DLD1 (cell line): ENCODE measurements around the gene TLE2.
"Not testable (repeated sequence)": the region's sequence is repeated elsewhere in the genome, so short reads cannot be mapped to it uniquely, and the experiment has no call there.

ENCODE experiments used
- in situ Hi-C: cut with HindIII; loops from 2 replicates; pipeline ENCODE4 v1.10.0; 2017; ENCODE audit warnings: low sequenced_read_pairs

The TLE2 gene

DNA sequence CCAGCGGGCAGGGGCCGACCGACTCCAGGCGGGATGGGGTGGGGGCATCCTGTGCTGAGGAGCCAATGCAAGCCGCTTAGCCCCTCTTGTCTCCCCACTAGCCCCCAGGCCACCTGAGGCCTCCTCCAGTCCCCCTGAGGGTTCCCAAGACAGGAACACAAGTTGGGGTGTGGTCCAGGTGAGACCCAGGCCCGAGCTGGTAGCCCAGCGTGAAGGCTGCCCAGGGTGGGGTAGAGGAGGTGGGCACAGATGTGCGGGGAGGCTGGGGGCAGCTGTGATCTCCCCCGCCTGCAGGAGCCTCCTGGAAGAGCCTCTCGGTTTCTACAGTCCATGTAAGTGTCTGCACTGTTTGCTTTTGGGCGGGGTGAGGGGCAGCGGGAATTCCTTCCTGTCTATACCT lies 41.3 kb downstream of the TLE2 start:
- in situ Hi-C loops: no loop called here

DNA sequence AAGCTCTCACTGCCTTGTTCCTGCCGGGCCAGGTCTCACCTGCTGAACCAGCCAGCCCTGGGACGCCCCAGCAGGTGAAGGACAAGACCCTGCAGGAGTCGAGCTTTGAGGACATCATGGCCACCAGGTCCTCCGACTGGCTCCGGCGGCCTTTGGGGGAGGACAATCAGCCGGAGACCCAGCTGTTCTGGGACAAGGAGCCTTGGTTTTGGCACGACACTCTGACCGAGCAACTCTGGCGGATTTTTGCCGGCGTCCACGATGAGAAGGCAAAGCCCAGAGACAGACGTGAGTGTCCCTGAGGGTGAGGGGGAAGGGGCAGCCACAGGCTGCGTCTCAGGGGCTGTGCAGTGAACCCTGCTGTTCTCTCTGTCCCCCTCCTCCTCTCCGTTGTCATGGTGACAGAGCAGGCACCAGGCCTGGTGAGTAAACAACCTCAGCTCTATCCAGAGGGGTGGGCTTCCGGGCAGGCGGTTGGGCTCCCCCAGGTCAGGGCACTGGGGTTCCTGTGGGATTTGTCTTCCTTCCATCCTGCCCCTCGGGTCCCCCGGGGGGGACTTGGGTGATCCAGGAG lies 42.0 kb downstream of the TLE2 start:
- in situ Hi-C loops: no loop called here

DNA sequence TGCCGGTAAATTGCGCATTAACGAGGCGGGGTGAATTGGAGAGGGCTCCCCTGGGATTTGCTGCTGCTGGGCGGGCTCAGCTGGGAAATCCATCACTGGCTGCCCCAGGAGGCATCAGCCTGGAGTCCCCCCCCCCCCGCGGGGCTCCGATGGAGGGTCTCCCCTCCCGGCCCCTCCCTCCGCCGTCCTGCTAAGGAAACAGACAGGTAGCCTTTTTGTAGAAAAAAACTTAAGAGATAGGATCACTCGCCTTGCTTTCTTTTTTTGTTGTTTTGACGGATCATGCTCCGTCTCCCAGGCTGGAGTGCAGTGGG lies 44.9 kb downstream of the TLE2 start:
- in situ Hi-C loops: no loop called here

DNA sequence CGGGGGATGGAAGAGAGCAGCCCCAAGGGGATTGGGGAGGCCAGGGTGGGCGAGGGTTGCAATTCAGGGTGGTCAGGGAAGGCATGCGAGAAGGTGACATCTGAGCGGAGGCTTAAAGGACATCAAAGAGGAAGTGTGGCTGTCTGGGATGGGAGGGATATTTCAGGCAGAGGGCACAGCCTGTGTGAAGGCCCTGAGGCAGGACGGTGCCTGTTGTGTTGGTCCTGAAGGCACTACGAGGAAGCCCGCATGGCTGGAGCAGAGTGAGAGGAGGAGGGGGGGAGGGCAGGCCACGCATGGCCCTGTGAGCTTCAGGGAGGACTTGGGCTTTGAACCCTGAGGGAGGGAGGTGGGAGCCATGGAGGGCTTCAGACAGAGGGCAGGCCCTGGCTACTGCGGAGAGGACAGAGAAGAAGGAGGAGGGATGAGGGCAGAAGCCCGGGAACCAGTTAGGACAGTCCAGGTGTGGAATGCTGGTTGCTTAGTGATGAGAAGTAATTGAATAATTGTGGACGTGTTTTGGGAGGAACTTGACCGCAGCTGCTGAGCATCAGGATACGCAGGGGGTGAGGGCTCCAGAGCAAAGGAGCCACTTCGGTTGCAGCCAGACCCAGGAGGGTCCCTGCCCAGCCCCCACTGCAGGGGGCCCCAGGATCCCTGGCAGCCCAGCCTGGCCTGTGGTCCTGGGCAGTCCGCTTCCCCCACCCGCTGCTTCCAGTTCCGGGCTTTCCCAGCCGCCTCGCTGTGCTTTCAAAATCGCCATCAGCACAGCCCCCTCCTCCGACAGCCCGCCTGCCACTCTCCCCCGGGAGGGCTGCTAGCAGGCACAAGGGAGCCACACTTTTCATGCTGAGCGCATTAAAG lies 45.5 kb downstream of the TLE2 start:
- in situ Hi-C loops: no loop called here

DNA sequence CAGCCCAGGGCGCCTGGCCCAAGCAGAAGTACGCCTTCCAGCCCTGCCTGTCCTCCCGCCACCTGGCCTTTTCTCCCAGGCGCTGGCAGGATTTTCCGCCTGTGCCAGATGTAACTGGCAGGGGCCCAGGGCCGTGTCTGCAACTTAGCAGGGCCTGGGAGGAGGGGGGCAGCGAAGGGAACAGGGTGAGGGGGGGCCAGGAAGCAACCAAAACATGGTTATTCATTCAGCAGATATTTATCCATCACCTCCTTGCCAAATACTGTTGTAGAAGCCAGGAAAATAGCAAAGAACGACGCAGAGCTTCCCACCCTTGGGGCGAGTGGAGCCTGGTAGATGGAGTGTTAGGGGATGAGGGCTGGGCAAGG lies 46.1 kb downstream of the TLE2 start:
- in situ Hi-C loops: no loop called here

DNA sequence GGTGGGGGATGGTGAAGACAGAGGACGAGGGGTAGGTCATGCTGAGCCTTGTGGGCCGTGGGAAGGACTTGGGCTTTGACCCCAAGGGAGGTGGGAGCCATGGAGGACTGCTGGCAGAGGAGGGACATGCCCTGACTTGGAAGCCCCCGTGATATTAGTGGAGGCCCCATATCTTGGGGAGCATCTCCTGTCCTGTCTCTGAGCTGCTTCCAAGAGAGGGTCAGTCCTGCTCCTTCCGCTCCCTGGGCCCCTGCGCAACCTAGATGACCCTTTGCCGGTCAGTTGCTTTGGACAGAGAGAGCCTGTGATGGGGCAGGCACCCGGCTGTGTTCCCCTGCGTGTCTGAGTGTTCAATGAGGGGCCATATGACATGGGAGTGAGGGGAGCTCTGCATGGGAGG lies 46.5 kb downstream of the TLE2 start:
- in situ Hi-C loops: no loop called here

DNA sequence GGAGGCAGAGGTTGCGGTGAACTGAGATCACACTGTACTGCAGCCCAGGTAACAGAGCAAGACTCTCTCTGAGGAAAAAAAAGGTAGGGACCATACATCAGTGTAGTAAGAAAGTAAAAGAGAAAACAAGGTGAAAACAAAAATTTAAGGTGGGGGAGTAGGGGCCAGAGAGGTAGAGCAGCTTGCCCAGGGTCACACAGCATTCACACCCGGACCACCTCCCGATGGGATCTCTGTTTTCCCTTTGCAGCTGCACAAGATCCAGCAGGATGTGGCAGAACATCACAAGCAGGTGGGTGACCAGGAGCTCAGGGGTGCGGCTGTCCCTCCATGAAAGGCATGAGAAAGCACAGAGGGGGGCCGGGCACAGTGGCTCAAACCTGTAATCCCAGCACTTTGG lies 47.2 kb downstream of the TLE2 start:
- in situ Hi-C loops: no loop called here

DNA sequence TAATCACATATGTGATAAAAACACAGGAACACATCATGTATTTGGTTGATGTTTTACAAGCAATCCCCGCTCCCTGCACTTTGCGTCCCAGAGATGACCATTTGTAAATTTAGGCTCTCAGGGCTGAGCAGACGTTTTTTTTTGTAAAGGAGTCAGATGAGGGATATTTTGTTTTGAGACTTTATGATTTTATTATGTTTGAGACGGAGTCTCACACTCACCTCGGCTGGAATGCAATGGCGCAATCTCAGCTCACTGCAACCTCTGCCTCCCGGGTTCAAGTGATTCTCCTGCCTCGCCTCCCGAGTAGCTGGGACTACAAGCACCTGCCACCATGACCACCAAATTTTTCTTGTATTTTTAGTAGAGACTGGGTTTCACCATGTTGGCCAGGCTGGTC lies 50.3 kb downstream of the TLE2 start:
- in situ Hi-C loops: no loop called here

DNA sequence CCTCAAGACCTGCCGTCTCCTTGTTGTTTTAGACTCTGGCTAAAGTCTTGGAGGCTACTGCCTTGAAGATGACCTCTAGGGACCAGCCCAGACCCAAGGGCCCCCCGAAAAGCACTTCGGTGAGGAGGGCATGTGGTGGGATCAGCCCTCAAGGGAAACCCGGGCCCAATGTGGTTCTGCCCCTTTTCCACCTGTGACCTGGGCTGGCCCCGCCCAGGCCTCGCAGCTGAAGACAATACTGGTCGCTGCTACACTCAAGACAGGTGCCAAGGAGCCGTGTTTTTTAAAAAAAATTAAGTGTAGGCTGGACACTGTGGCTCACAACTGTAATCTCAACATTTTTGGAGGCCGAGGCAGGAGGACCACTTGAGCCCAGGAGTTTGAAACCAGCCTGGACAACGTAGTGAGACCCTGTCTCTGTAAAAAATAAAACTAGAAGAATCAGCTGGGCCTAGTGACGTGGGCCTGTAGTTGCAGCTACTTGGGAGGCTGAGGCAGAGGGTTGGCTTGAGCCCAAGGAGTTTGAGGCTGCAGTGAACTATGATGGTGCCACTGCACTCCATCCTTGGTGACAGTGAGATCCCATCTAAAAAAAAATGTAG lies 50.8 kb downstream of the TLE2 start:
- in situ Hi-C loops: no loop called here

DNA sequence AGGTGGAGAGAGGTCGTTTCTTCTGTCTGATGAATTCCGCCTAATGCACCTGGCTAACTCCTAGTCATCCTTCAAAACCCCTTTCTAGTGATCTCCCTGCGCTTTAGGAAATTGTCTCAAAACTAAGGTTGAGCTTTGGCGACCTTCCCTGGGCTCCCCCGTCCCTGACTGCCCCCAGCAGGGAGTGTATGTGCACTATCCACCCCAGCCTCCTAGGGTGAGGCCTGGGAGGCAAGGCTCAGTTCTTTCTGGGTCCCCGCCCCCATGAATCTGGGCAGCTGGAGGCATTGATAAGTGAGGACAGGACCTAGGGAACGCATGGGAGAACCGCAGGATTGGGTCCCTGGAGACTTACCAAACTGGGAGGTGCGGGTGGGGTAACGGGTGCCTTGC lies 51.3 kb downstream of the TLE2 start:
- in situ Hi-C loops: no loop called here

DNA sequence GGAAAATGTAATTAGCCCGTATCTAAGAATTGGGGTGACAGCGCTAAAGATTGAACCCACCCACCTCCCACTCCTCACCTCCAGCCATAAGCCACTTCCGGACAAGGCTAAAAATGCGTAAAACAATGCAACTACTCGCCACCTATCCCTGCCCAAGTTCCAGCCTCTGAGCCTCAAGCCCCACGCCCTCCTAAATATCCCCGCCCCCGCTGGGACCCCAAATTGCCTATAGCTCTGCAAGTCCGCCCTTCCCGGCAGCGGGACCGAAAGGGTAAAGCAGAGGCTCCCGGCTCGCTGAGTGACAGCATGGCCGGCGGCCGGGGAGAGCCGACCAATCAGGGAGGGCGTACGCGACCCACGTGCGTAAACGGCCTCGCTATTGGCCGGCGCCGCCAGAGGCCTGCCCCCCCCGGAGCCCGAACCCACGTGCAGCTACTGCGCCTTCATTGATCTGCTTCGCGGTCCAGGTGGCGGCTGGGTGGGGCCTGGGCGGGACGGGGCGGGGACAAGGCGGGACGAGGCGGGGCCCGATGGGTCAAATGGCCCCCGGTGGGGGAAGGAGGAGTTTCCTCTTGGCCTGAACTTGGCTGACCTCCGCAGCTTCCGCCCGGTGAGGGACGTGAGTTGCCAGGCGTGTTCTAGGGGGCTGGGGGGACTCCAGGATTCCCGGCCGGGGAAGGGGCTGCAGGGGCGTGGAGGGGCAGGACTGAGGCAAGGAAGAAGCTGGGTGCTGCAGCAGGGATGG lies 51.9 kb downstream of the TLE2 start, which contains the start of gene TLE6:
Gene TLE6 (plus strand): TSS at position 564 of the 745 bp plus-strand sequence. CDS start 670 bp downstream, outside the sequence.
- in situ Hi-C loops: no loop called here

DNA sequence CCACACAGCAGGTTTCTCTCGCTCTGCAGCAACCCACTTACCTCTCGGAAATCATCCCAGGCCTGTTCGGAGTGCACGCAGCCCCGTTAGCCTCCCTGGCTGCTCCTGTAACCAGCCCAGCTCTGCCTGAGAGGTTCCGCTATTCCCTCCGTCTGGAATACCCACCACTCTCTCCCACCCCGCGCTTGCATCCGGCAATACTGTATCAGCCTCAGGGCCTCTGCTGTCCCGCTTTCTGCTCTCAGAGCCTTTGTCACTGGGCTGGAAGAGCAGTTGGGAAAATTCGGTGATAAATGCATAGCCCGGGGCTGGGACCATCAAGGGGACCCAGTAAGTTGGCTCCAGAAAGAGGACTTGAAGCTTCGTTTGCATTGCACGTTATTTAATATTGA lies 52.5 kb downstream of the TLE2 start:
- in situ Hi-C loops: no loop called here

DNA sequence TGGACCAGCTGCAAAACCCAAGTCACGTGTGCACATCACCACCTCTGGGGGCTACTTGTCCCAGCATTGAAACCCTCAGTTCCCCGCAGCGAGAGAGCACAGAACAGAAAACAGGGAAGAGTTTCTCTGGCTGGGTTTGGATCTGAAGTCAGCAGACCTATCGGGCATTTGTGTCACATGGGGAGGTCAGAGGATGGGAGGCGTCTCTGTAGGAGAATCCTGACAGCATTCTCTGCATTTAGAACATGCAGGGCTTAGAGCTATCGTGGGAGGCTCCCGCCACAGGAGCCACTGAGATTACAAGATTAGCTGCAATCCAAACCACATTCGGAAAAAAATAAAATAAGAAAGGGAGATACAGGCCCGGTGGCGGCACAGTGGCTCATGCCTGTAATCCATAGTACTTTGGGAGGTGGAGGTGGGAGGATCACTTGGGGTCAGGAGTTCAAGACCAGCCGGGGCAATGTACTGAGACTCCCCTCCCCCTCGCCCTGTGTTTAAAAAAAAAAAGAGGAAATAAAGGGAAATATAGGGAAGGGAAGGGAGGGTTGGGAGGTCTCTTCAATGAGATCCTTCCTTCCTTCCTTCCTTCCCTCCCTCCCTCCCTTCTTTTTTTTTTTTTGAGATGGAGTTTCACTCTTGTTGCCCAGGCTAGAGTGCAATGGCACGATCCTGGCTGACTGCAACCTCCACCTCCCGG lies 54.6 kb downstream of the TLE2 start:
- in situ Hi-C loops: no loop called here

DNA sequence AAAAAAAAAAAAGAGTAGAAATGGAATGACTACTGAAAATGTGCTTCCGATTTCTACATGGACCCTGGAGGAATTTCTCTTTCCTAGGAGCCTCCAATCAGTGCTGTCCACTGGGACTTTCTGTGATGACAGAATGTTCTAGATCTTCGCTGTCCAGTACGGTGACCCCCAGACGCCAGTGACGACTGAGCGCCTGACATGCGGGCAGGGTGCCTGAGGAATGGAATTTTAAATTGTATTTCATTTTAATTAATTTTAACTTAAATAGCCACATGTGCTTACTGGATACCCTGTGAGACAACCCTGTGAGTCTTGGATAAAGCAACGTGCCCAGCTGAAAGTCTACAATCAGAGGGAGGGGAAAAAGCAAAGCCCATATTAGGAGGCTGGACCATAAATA lies 55.9 kb downstream of the TLE2 start:
- in situ Hi-C loops: no loop called here

DNA sequence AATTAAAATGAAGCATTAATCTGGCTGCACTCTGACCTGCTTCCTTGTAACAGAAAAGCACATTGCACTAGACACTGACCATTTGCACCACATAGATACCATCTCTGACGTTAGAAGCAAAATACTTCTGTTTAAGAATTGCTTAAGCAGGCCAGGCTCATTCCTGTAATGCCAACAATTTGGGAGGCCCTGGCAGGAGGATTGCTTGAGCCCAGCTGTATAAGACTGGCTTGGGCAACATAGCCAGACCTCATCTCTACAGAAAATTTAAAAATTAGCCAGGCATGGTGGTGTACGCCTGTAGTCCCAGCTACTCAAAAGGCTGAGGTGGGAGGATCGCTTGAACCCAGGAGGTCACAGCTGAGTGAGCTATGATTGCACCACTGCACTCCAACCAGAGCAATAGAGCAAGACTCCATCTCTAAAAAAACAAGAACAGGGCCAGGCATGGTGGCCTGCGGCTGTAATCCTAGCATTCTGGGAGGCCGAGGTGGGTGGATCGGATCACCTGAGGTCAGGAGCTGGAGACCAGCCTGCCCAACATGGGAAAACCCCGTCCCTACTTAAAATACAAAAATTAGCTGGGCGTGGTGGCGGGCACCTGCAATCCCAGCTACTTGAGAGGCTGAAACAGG lies 58.8 kb downstream of the TLE2 start:
- in situ Hi-C loops: no loop called here

DNA sequence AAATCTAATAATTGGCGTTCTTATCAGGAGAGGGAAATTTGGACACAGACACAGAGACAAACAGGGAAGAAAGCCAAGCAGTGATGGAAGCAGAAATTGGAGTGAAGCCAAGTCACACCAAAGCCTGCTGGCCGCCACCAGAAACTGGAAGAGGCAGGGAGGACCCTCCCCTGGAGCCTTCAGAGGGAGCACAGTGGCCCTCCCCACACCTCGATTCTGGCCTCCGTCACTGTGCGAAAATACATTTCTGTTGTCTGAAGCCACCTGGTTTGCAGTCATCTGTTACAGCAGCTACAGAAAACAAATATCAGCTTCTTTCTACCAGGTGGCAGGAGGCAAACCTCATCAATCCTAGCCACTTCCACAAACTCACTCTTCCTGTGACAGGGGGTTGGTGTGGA lies 60.0 kb downstream of the TLE2 start:
- in situ Hi-C loops: no loop called here

DNA sequence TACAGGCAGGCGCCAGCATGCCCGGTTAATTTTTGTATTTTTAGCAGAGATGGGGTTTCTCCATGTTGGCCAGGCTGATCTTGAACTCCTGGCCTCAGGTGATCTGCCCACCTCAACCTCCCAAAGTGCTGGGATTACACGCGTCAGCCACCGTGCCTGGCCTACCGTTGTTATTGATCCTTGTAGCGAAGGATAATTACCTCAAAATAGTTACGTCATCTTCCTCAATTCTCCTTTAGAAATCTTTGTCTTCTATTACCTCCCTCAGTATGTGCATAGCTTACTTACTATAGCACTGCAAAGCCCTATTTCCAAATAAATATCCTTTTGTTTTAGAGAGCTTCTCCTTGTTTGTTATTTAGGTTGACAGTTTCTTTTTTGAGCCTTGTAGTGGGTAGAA lies 61.1 kb downstream of the TLE2 start:
- in situ Hi-C loops: no loop called here

DNA sequence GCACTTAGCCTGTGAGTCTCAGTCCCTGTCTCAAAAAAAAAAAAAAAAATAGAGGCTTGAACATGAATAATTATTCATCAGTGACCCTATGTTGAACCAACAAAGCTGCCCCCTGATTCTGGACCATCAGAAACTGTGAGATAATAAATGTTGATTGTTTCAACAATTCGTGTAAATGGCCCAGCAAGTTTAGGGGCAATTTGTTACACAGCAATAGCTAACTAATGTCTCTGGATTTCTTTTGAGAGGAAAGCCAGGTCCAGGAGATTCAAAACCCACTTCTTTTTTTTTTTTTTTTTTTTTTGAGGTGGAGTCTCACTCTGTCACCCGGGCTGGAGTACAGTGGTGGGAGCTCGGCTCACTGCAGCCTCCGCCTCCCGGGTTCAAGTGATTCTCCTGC lies 64.2 kb downstream of the TLE2 start:
- in situ Hi-C loops: no loop called here

DNA sequence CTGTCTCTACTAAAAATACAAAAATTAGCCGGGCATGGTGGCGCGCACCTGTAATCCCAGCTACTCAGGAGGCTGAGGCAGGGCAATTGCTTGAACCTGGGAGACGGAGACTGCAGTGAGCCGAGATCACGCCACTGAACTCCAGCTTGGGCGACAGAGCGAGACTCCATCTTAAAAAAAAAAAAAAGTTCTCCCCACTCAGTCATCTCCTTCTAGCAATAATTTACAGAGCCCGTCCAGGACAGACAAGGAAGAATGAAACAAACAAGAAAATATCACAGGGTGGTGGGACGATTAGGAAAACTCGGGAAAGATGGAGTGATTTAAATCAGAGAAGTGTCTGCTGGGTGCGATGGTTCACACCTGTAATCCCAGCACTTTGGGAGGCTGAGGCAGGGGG lies 65.4 kb downstream of the TLE2 start:
- in situ Hi-C loops: not testable (repeated sequence)

DNA sequence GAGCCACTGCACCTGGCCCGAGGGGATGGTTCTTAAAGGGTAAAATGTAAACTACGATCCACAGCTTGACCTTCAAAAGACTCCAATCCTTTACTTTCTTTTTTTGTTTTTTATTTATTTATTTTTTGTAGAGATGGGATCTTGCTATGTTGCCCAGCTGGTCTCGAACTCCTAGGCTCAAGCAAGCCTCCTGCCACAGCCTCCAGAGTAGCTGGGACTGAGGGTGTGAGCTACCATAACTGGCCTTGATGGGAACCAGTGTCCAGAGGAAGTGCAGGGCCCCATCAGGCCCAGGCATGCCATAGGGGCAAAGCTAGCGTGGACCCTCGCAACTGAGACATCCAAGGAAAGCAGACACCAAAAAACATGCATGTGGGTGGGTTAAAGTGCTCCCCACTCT lies 66.0 kb downstream of the TLE2 start:
- in situ Hi-C loops: no loop called here
